H9 (cell line): ENCODE measurements around the gene NKX3-2. TPM values are rescaled to one million over a fixed set of nuclear protein-coding genes. Genes with fewer than 3 reads are reported as not detected.

Experiments used
- DNase-seq: peaks from one replicate; pipeline ENCODE4 v3.0.0-alpha.2; 2017
- H2AFZ ChIP-seq: one replicate; pipeline ENCODE4 v1.6.1; 2013; ENCODE audit warnings: mild to moderate bottlenecking, low read length, control low read depth, moderate library complexity
- H2AK5ac ChIP-seq: 2 replicates; pipeline ENCODE4 v1.6.1; 2013; ENCODE audit warnings: low read length, control low read depth, mixed read lengths; ENCODE audit not compliant: insufficient read length
- H2BK120ac ChIP-seq: one replicate; pipeline ENCODE4 v1.6.1; 2013; ENCODE audit warnings: low read depth, mild to moderate bottlenecking, low read length, control low read depth, inconsistent platforms; ENCODE audit not compliant: poor library complexity, severe bottlenecking
- H2BK12ac ChIP-seq: 2 replicates; pipeline ENCODE4 v1.6.1; 2013; ENCODE audit warnings: low read length, control low read depth, mixed read lengths, low read depth; ENCODE audit not compliant: insufficient read length
- H2BK15ac ChIP-seq: 2 replicates; pipeline ENCODE4 v1.6.1; 2013; ENCODE audit warnings: low read depth, low read length, control low read depth
- H2BK20ac ChIP-seq: one replicate; pipeline ENCODE4 v1.6.1; 2013; ENCODE audit warnings: low read depth, mild to moderate bottlenecking, low read length, control low read depth, inconsistent platforms; ENCODE audit not compliant: poor library complexity, severe bottlenecking
- H2BK5ac ChIP-seq: 2 replicates; pipeline ENCODE4 v1.6.1; 2013; ENCODE audit warnings: low read length, control low read depth, mixed read lengths; ENCODE audit not compliant: insufficient read length
- H3K14ac ChIP-seq: 2 replicates; pipeline ENCODE4 v1.6.1; 2013; ENCODE audit warnings: low read length, control low read depth; ENCODE audit not compliant: insufficient read depth
- H3K18ac ChIP-seq: 2 replicates; pipeline ENCODE4 v1.6.1; 2013; ENCODE audit warnings: low read depth, mild to moderate bottlenecking, mixed read lengths, low read length, control low read depth; ENCODE audit not compliant: insufficient read length
- H3K23ac ChIP-seq: 2 replicates; pipeline ENCODE4 v1.6.1; 2013; ENCODE audit warnings: low read length, control low read depth, mixed read lengths, low read depth; ENCODE audit not compliant: insufficient read length
- H3K23me2 ChIP-seq: 2 replicates; pipeline ENCODE4 v1.6.1; 2013; ENCODE audit warnings: low read depth, mild to moderate bottlenecking, mixed read lengths, low read length, control low read depth; ENCODE audit not compliant: insufficient read length, poor library complexity, severe bottlenecking
- H3K27ac ChIP-seq: 2 replicates; pipeline ENCODE4 v1.5.1; 2013; ENCODE audit warnings: low read length, control low read depth, mixed read lengths, low read depth; ENCODE audit not compliant: insufficient read length
- H3K27me3 ChIP-seq: 2 replicates; pipeline ENCODE4 v1.6.1; 2013; ENCODE audit warnings: low read length, control low read depth, inconsistent platforms; ENCODE audit not compliant: insufficient read depth
- H3K4ac ChIP-seq: 2 replicates; pipeline ENCODE4 v1.6.1; 2013; ENCODE audit warnings: low read depth, mild to moderate bottlenecking, control low read depth, inconsistent platforms, low read length, moderate library complexity
- H3K4me1 ChIP-seq: 2 replicates; pipeline ENCODE4 v1.6.1; 2013; ENCODE audit warnings: low read length, control low read depth, inconsistent platforms; ENCODE audit not compliant: insufficient read depth
- H3K4me2 ChIP-seq: 2 replicates; pipeline ENCODE4 v1.6.1; 2013; ENCODE audit warnings: low read length, control low read depth, mixed read lengths; ENCODE audit not compliant: insufficient read length, insufficient read depth
- H3K56ac ChIP-seq: 2 replicates; pipeline ENCODE4 v1.6.1; 2013; ENCODE audit warnings: low read depth, mild to moderate bottlenecking, mixed read lengths, low read length, control low read depth; ENCODE audit not compliant: insufficient read length
- H3K79me1 ChIP-seq: 2 replicates; pipeline ENCODE4 v1.6.1; 2013; ENCODE audit warnings: low read depth, mild to moderate bottlenecking, moderate library complexity, low read length, control low read depth, inconsistent platforms; ENCODE audit not compliant: insufficient read depth, poor library complexity, severe bottlenecking
- H3K79me2 ChIP-seq: 2 replicates; pipeline ENCODE4 v1.6.1; 2013; ENCODE audit warnings: low read length, control low read depth, inconsistent platforms; ENCODE audit not compliant: insufficient read depth
- H3K9ac ChIP-seq: 2 replicates; pipeline ENCODE4 v1.6.1; 2013; ENCODE audit warnings: low read length, control low read depth, mixed read lengths; ENCODE audit not compliant: insufficient read length; ENCODE audit errors: extremely low read depth
- H3K9me3 ChIP-seq: one replicate; pipeline ENCODE4 v1.6.1; 2013; ENCODE audit warnings: low read depth, low read length, inconsistent platforms; ENCODE audit not compliant: control insufficient read depth
- H3T11ph ChIP-seq: one replicate; pipeline ENCODE4 v1.6.1; 2013; ENCODE audit warnings: mild to moderate bottlenecking, low read length, control low read depth, inconsistent platforms
- H4K20me1 ChIP-seq: one replicate; pipeline ENCODE4 v1.6.1; 2013; ENCODE audit not compliant: control insufficient read depth, insufficient read length, insufficient read depth
- H4K5ac ChIP-seq: 2 replicates; pipeline ENCODE4 v1.6.1; 2013; ENCODE audit warnings: low read depth, mild to moderate bottlenecking, mixed read lengths, low read length, control low read depth; ENCODE audit not compliant: insufficient read length
- H4K8ac ChIP-seq: replicated peaks from 2 replicates; pipeline ENCODE4 v1.6.1; 2013; ENCODE audit warnings: low read length, control low read depth, mixed read lengths, low read depth; ENCODE audit not compliant: insufficient read length
- H4K91ac ChIP-seq: 2 replicates; pipeline ENCODE4 v1.6.1; 2013; ENCODE audit warnings: low read depth, mild to moderate bottlenecking, moderate library complexity, mixed read lengths, low read length, control low read depth; ENCODE audit not compliant: insufficient read length
- H3K27ac Mint-ChIP-seq, 3 experiments: 2 replicates in 2 of 3; 3 replicates in 1 of 3; pipeline ENCODE4 v1.8.0; 2020 to 2021; ENCODE audit warnings: mixed read lengths in 3 of 3, mild to moderate bottlenecking in 1 of 3, moderate library complexity in 1 of 3
- H3K27me3 Mint-ChIP-seq: 2 replicates; pipeline ENCODE4 v1.8.0; 2021; ENCODE audit warnings: low read depth, mild to moderate bottlenecking, moderate library complexity, mixed read lengths
- H3K36me3 Mint-ChIP-seq, 3 experiments: 2 replicates in 2 of 3; 3 replicates in 1 of 3; pipeline ENCODE4 v1.8.0; 2020 to 2021; ENCODE audit warnings: low read depth in 3 of 3, mixed read lengths in 3 of 3; ENCODE audit not compliant: insufficient read depth in 1 of 3
- H3K4me1 Mint-ChIP-seq, 2 experiments: 2 replicates each; pipeline ENCODE4 v1.8.0; 2020; ENCODE audit warnings: mixed read lengths in 2 of 2
- H3K4me3 Mint-ChIP-seq, 2 experiments: 2 replicates in 1 of 2; 3 replicates in 1 of 2; pipeline ENCODE4 v1.8.0; 2020 to 2021; ENCODE audit warnings: mild to moderate bottlenecking in 2 of 2, mixed read lengths in 2 of 2, moderate library complexity in 1 of 2
- H3K9me3 Mint-ChIP-seq, 2 experiments: 2 replicates in 1 of 2; 3 replicates in 1 of 2; pipeline ENCODE4 v1.8.0; 2020; ENCODE audit warnings: mild to moderate bottlenecking in 2 of 2, mixed read lengths in 2 of 2, moderate library complexity in 1 of 2
- CTCF ChIP-seq: fragments of 200-600 bp; sonication (generic); conservative IDR thresholded peaks from 3 replicates; pipeline ENCODE4 v1.8.0; 2021; ENCODE audit warnings: antibody characterized with exemption, mild to moderate bottlenecking
- WGBS: extraction: QIAGEN DNeasy Blood & Tissue Kit; methylation state at CpG from one replicate; pipeline ENCODE4 v1.1.7; 2013; ENCODE audit warnings: missing lambda C conversion rate, low lambda C conversion rate, mixed read lengths; ENCODE audit not compliant: insufficient read length; ENCODE audit errors: extremely low coverage; 5-methylcytosine and 5-hydroxymethylcytosine counted together
- total RNA-seq: library from RNA; stranded (reverse); gene quantifications from 2 replicates; pipeline ENCODE4 v1.2.1, GENCODE V29; 2021

The NKX3-2 gene
- total RNA-seq, 1 experiment from 2014 or later, result 1.9 TPM

GRCh38 chr4:13533670-13534343, 10.5 kb downstream of the NKX3-2 start:
- Mint-ChIP-seq H3K9me3 (peaks cover 3% of the 10 kb centered on the region in 2 experiments), H3K27me3 (peaks cover 99% of the 10 kb centered on the region), H3K4me3 (peak overlapping the region in 1 of 2 experiments; percentile 38; a peak in 1 of 5 replicates), H3K27ac (no peak overlapping the region), H3K36me3 (no peaks in the 10 kb centered on the region; a peak in 1 of 7 replicates), H3K4me1 (peaks cover 46 to 59% of the 10 kb centered on the region in 2 experiments)
- H3K27ac ChIP-seq, result no peak overlapping the region
- no peak overlapping the region for H3K4ac ChIP-seq
- H3K79me1 ChIP-seq, result no peaks in the 10 kb centered on the region
- WGBS, result no CpG with 5 or more reads among the region's 13 CpGs
- H4K8ac ChIP-seq, result no peak overlapping the region
- H3K14ac ChIP-seq, result no peak overlapping the region
- H3T11ph ChIP-seq, result no peak overlapping the region
- H2BK20ac ChIP-seq, result no peak overlapping the region
- H2BK15ac ChIP-seq, result no peak overlapping the region
- H3K4me1 ChIP-seq, result peaks cover 4% of the 10 kb centered on the region
- TF ChIP-seq CTCF, result no peak
- no peak overlapping the region for H2BK120ac ChIP-seq
- no peak overlapping the region for H3K56ac ChIP-seq
- no peak overlapping the region for H2AK5ac ChIP-seq
- H3K4me2 ChIP-seq, result peak overlapping the region; percentile 40
- no peak overlapping the region for H4K5ac ChIP-seq
- peaks cover 90% of the 10 kb centered on the region for H3K27me3 ChIP-seq
- H3K18ac ChIP-seq, result no peak overlapping the region
- H2AFZ ChIP-seq, result no peak overlapping the region
- H4K91ac ChIP-seq, result no peak overlapping the region
- DNase-seq, result no peak
- H2BK5ac ChIP-seq, result no peak overlapping the region
- no peak overlapping the region for H3K23ac ChIP-seq
- no peaks in the 10 kb centered on the region for H3K79me2 ChIP-seq
- H4K20me1 ChIP-seq, result no peaks in the 10 kb centered on the region
- H3K9me3 ChIP-seq, result no peaks in the 10 kb centered on the region
- no peak overlapping the region for H3K9ac ChIP-seq
- H3K23me2 ChIP-seq, result peaks cover 13% of the 10 kb centered on the region
- H2BK12ac ChIP-seq, result no peak overlapping the region
